Activated CD4-positive, CD25-positive, alpha-beta regulatory T cell treated with anti-CD3 and anti-CD28 coated beads, Interleukin-2, amount 50 U/mL, for 72 hours (primary cell): Measurements from ENCODE around the gene DNAH2.

Experiments
- DNase-seq: peaks from one replicate; pipeline ENCODE4 v3.0.0; 2021

Gene DNAH2

GRCh38 chr17:7727886-7728285 is 10.3 kb downstream of the DNAH2 start:
- no peak for DNase-seq

- DNase-seq: no peak
These were observed 12.3 kb downstream of the DNAH2 start for GRCh38 chr17:7729816-7730215.

GRCh38 chr17:7732981-7733539 is 15.5 kb downstream of the DNAH2 start:
- DNase-seq: no peak

DNA sequence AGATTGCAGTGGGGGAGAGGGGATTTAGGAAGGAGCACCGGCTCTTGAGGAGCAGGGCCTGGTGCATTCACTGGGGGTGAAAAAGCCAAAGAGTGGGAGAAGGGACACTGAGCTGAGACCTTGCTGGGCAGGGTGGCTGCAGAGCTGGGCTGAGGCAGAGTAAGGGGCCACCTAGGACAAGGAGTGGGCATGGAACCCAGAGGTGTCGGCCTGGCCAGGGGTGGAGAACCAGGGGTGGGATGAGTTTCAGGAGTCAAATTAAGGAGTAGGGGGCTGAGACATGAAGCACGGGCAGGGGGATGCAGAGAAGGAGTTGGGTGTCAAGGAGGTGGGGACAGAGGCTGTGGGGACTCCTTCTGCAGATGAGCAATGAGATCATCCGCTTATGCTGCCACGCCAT is 20.1 kb downstream of the DNAH2 start:
- DNase-seq: no peak

DNA sequence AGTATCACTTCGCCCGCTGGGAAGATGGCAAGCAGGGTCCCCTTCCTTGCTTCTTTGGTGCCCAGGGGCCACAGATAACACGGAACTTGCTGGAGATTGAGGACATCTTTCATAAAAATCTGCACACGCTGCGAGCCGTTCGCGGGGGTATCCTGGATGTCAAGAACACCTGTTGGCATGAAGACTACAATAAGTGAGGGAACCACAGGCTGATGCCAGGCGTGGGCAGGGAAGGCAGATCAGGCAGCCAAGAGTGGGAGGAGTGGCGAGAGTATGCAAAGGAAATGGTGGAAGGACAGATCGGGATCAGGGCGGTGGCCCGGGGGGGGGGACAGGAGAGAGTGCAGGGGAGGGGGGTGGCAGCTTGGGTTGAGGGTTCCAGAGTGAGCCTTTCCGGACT is 22.2 kb downstream of the DNAH2 start:
- DNase-seq: no peak

DNA sequence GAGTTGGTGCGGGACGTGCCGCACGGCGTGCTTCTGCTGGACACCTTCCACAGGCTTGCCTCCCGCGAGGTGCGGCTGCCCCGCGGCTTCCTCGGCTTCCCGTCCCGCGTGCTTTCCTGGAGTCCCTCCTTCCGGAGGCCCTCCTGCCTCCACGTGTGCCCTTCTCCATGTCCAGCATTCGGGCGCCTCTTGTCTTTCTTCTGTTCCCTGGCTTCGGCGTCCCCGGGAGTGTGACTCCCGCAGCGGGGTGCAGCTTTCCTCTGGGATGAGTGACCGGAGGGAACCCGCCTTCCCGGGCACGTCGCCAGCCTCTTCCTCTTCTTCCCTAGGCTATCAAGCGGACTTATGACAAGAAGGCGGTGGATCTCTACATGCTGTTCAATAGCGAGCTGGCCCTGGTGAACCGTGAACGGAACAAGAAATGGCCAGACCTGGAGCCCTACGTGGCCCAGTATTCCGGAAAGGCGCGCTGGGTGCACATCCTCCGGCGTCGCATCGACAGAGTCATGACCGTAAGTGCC is 23.0 kb downstream of the DNAH2 start:
- no peak for DNase-seq

DNA sequence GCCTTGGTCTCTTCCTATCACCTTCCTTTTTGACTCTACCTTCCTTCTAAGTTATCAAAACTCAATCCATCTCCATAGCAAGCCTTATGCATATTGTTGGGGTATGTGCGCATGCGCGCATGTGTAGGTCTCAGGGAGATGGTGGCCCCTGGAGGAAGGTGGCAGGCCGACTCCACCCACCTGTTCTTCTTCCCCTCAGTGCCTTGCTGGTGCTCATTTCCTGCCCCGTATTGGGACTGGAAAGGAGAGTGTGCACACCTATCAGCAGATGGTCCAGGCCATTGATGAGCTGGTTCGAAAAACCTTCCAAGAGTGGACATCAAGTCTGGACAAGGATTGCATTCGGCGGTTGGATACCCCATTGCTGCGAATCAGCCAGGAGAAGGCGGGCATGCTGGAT is 25.2 kb downstream of the DNAH2 start:
- no peak for DNase-seq

- DNase-seq: no peak
These were observed 26.9 kb downstream of the DNAH2 start for GRCh38 chr17:7744416-7744815.

DNA sequence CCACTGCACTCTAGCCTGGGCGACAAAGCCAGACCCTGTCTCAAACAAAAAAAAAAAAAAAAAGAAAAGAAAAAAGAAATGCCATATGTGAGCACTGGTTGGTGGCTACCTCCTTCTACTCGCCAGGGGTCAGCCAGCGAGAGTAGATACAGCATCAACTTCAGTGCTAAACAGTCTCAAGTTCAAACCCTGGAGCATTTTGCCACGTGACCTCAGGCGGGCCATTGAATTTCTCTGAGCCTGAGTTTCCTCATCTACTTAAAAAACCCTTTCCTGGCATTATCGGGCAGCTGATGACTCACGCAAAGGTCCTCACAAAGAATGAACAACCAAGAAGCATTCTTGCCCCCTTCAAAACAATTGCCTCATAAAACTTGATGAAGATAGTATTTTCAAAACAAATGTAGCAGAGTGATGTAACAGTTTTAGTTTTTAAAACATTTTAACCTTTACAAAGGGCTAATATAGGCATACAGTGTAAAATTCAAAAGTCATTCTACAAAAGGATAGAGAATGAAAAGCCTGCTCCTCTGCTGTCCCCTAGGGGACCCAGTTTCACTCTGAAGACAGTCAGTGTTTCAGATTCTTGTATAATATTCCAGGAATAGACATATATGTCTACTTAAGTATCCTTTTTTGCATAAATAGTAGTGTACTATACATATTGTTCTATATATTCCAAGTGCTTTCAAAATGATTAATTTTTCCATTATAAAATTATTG is 28.4 kb downstream of the DNAH2 start:
- DNase-seq: no peak

DNA sequence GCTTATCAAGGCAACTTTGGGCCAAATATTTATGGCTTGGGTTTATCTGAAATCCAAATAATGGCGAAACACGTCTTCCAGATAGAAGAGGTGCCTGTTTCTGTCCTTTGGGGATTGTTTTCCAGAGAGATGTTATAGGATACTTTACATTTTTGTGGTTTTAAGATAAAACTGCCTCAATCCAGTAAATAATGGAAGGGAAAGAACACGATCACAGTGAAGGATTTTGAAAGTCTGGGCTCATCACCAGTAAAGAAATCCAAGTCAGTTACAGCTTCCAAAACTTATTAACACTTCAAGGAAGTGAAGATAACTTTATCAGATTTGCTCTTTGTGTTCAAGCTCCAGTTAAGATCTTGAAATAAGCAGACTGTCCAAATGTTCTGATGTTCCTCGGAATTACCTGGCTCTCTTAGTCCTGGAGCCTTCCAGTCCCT is 30.1 kb downstream of the DNAH2 start:
- no peak for DNase-seq

DNA sequence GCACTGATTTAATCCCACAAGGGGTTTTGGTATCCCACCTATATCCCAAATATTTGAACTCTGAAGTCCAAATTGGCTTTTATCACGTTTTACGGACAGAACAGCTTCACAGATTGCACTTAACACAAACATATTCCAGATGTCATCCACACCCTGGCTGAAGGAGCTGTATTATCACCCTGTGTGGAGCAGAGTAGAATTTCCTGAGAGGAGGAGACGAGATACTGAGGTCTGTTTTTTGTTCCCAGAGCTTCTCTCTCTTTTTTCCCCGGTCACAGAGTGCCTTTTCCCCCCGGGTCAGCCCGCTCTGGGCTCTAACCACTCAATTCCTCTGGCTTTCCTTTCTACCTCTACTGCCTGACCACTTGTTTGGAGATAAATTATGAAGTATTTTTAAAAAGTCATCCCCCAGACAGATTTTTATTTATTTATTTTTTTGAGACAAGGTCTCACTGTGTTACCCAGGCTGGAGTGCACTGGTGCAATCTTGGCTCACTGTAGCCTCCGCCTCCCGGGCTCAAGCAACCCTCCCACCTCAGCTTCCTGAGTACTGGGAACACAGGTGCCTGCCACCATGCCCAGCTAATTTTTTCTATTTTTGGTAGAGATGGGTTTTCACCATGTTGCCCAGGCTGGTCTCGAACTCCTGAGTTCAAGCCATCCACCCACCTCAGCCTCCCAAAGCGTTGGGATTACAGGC is 30.7 kb downstream of the DNAH2 start:
- DNase-seq: no peak

DNA sequence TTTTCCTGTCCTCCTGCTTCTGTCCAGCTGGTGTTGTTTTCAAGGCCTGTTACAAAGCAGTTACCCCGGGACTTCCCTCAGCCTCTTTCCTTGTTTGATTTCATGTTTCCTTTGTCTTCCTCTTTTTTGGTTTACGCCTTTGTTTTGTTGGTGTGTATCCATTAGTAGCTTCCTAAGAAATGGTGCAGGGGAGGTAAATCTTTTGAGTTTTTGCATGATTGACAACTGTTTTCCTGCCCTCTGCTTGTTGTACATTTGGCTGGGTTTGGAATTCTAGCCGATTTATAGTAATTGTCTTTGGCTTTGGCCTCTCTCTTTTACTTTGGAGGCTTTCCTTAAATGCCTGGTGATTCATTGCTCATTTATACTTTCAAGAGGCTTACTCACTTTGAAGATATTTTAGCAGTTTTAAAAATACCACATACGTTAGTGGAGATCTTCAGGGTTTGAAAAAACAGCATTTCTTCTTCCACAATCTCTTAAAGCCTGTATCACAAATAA is 32.8 kb downstream of the DNAH2 start:
- no peak for DNase-seq

- DNase-seq: no peak
These were observed 37.1 kb downstream of the DNAH2 start for GRCh38 chr17:7754656-7755055.

GRCh38 chr17:7755095-7755890 is 37.7 kb downstream of the DNAH2 start:
- no peak for DNase-seq

- DNase-seq: no peak
These were observed 39.4 kb downstream of the DNAH2 start for GRCh38 chr17:7756968-7757367.

- DNase-seq: no peak
These were observed 46.4 kb downstream of the DNAH2 start for GRCh38 chr17:7763919-7764318.

DNA sequence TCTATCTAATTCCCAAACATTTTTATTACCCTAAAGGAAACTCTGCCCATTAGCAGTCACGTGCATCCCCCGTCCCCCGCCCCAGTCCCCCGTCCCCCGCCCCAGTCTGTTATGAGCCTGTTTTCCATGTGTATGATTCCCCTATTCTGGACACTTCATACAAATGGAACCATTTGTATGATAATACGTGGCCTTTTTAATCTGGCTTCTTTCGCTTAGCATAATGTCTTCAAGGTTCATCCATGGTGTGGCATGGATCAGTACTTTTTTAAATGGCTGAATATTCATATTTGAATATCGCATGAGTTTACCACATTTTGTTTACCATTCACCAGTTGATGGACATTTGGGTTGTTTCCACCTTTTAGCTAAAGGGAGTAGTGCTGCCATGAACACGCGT is 49.5 kb downstream of the DNAH2 start:
- no peak for DNase-seq

GRCh38 chr17:7767405-7768021 is 50.0 kb downstream of the DNAH2 start:
- no peak for DNase-seq

- DNase-seq: no peak
These were observed 52.3 kb downstream of the DNAH2 start for GRCh38 chr17:7769854-7770253.

DNA sequence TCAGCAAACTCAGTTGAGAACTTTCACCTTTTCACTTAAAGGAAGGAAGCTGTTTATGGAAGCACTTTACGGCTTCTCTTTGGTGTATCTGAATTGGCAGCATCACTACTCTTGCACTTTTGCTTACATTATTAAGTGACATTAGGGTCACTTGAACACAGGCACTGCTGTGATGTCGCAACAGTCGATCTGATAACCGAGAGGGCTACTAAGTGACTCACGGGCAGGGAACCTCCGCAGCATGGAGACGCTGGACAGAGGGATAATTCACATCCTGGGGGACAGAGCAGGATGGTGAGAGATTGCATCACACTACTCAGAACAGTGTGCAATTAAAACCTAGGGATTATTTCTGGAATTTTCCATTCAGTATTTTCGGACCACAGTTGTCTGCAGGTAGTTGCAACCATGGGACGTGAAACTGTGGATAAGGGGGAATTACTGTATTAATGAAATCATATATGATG is 56.5 kb downstream of the DNAH2 start:
- DNase-seq: no peak

DNA sequence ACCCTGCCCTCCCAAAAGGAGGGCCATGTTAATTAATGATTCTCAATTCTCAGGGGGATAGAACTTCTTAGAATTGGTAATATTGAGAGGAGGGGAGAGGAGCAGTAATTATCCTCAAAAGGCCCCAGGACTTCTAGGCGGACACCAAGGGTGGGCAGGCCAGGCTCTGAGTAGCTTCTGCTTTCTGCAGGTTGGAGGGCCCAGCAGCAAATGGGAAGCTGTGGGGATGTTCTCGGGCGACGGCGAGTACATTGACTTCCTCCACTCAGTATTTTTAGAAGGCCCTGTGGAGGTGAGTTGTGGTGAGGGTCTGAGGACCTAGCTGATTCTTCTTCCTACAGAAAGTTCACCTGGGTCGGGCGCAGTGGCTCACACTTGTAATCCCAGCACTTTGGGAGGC is 57.5 kb downstream of the DNAH2 start:
- no peak for DNase-seq

DNA sequence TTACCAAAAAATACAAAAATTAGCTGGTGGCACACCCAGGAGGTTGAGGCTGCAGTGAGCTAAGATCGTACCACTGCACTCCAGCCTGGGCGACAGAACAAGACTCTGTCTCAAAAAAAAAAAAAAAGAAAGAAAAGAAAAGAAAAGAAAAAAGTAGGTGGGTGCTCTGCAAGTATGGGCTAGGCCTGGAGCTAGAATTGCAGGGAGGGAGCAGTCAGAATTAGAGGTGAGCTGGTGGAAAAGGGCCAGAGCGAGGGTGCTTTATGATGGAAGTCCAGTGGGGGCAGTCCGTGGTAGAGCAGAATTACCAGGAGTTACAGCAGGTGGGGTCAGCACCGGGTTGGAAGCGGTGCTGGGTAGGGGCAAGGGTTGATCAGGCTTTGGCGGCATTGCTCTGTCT is 59.5 kb downstream of the DNAH2 start:
- no peak for DNase-seq

DNA sequence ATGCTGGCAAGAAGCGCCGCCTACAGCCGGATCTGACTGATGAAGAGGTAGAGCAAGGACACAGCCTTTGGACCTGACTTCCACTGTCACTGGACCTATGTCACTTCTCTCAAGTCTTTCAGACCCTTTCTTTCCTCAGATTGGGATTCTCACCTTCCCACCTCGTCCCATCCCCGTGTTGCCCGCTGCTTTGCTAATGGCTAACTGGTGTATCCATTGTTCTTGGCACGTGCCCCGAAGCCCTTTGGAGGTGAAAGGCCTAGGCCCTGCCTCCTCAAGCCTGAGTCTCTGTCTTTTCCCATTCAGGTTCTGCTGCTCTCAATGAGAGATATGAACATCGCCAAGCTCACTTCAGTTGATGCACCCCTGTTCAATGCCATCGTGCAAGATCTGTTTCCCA is 63.2 kb downstream of the DNAH2 start:
- no peak for DNase-seq
